MM.1S (cell line): Measurements from ENCODE around the gene GRIK4.

Experiments
- DNase-seq: peaks from one replicate; pipeline ENCODE4 v3.0.0-alpha.2; 2015
- H2AFZ ChIP-seq: fragments of 300-600 bp; sonication (generic); 2 replicates; pipeline ENCODE4 v1.6.0; 2016; ENCODE audit warnings: antibody characterized with exemption, low read length
- H3F3A ChIP-seq: fragments of 300-600 bp; sonication (generic); 2 replicates; pipeline ENCODE4 v1.6.1; 2016; ENCODE audit warnings: mild to moderate bottlenecking, antibody characterized with exemption, low read length, moderate library complexity, mixed read lengths; ENCODE audit not compliant: insufficient read depth
- H3K27ac ChIP-seq: fragments of 300-600 bp; sonication (generic); 2 replicates; pipeline ENCODE4 v1.5.1; 2016; ENCODE audit warnings: mild to moderate bottlenecking, low read length
- H3K27me3 ChIP-seq: fragments of 300-600 bp; sonication (generic); replicated peaks from 2 replicates; pipeline ENCODE4 v1.6.0; 2016; ENCODE audit warnings: low read length; ENCODE audit not compliant: insufficient read depth
- H3K36me3 ChIP-seq: fragments of 300-600 bp; sonication (generic); replicated peaks from 2 replicates; pipeline ENCODE4 v1.6.1; 2016; ENCODE audit warnings: mild to moderate bottlenecking, low read length, mixed read lengths; ENCODE audit not compliant: insufficient read depth
- H3K4me1 ChIP-seq: fragments of 300-600 bp; sonication (generic); 2 replicates; pipeline ENCODE4 v1.6.1; 2016; ENCODE audit warnings: low read length, mixed read lengths
- H3K4me2 ChIP-seq: fragments of 300-600 bp; sonication (generic); 2 replicates; pipeline ENCODE4 v1.6.0; 2016; ENCODE audit warnings: low read depth, low read length
- H3K4me3 ChIP-seq: fragments of 300-600 bp; sonication (generic); 2 replicates; pipeline ENCODE4 v1.5.1; 2016; ENCODE audit warnings: low read length, mixed read lengths
- H3K79me2 ChIP-seq: fragments of 300-600 bp; sonication (generic); 2 replicates; pipeline ENCODE4 v1.6.1; 2016; ENCODE audit warnings: mixed run types, low read length, mixed read lengths
- H3K9ac ChIP-seq: fragments of 300-600 bp; sonication (generic); 2 replicates; pipeline ENCODE4 v1.6.1; 2016; ENCODE audit warnings: low read length, mixed read lengths
- H3K9me2 ChIP-seq: fragments of 300-600 bp; sonication (generic); replicated peaks from 2 replicates; pipeline ENCODE4 v1.6.1; 2016; ENCODE audit warnings: mild to moderate bottlenecking, low read length, mixed read lengths; ENCODE audit not compliant: insufficient read depth
- H3K9me3 ChIP-seq: fragments of 300-600 bp; sonication (generic); replicated peaks from 2 replicates; pipeline ENCODE4 v1.6.1; 2016; ENCODE audit warnings: mild to moderate bottlenecking, low read length, mixed read lengths; ENCODE audit not compliant: insufficient read depth
- H4K20me1 ChIP-seq: fragments of 300-600 bp; sonication (generic); 2 replicates; pipeline ENCODE4 v1.6.1; 2016; ENCODE audit warnings: mild to moderate bottlenecking, low read length, moderate library complexity, mixed read lengths; ENCODE audit not compliant: insufficient read depth
- EZH2 ChIP-seq: fragments of 300-600 bp; sonication (generic); optimal IDR thresholded peaks from 2 replicates; pipeline ENCODE3; 2017; ENCODE audit warnings: low read depth, mild to moderate bottlenecking, antibody characterized with exemption, low read length, mixed read lengths
- EZH2phosphoT487 ChIP-seq: fragments of 300-600 bp; sonication (generic); IDR thresholded peaks from 2 replicates; pipeline ENCODE4 v1.6.1; 2018; ENCODE audit warnings: antibody characterized with exemption, low read length
- TF ChIP-seq, protein P1 (sequence below): fragments of 300-600 bp; sonication (generic); IDR thresholded peaks from 2 replicates; pipeline ENCODE4 v1.5.1; 2016; ENCODE audit warnings: antibody characterized with exemption, low read length, mixed read lengths

GRIK4 gene

DNA sequence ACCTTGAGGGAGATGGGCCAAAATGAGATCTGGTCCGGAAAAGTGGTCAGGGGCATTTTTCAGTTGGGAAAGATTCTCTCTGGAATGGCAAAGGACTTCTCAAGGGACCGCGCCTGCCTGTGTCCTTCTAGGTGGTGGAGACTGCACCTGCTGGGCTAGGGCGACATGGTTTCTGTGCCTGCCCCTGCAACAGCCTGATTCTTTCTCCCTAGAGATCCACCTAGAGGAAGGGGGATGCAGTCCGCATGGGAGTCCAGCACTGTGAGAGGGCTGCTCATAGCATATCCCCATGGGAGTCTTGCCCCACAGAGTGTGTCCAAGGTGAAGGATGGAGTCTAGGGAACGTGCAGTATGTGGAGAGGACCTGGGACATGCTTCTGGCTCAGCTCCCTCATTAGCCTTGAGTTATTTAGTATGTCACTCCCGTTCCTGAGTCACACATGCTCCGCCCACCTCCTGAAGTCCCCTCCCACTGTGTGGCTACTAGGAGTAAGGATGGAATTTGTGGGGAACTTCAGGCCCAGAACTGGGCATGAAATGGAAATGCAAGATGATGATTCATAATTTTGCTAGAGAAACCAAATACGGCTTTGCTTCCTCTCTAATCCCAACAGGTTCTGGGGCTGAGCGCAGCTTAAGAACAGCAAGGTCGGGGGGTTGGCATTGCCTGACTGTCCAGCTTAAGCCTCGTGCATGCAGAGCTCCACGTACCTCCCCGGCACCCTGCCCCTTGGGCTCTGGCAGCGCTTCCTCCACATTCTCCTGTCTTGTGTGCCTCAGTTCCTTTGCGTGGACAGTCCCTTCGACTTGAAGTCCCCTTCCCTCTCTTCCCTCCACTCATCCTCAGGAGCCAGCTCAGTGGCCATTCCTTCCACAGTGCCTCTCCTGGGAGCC lies 35.0 kb downstream of the GRIK4 start:
- no peaks in the 10 kb centered on the region for H3K27me3 ChIP-seq
- H3K4me3 ChIP-seq = no peak overlapping the region
- H3K79me2 ChIP-seq = no peaks in the 10 kb centered on the region
- no peaks in the 10 kb centered on the region for H4K20me1 ChIP-seq
- H3K27ac ChIP-seq = no peak overlapping the region
- no peaks in the 10 kb centered on the region for H3K4me1 ChIP-seq
- H3K9me2 ChIP-seq = no peaks in the 10 kb centered on the region
- no peaks in the 10 kb centered on the region for H3F3A ChIP-seq
- TF ChIP-seq, protein P1, sequence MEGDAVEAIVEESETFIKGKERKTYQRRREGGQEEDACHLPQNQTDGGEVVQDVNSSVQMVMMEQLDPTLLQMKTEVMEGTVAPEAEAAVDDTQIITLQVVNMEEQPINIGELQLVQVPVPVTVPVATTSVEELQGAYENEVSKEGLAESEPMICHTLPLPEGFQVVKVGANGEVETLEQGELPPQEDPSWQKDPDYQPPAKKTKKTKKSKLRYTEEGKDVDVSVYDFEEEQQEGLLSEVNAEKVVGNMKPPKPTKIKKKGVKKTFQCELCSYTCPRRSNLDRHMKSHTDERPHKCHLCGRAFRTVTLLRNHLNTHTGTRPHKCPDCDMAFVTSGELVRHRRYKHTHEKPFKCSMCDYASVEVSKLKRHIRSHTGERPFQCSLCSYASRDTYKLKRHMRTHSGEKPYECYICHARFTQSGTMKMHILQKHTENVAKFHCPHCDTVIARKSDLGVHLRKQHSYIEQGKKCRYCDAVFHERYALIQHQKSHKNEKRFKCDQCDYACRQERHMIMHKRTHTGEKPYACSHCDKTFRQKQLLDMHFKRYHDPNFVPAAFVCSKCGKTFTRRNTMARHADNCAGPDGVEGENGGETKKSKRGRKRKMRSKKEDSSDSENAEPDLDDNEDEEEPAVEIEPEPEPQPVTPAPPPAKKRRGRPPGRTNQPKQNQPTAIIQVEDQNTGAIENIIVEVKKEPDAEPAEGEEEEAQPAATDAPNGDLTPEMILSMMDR = no peak
- TF ChIP-seq EZH2 = no peak
- no peak for TF ChIP-seq EZH2phosphoT487
- H2AFZ ChIP-seq = no peak overlapping the region
- H3K9me3 ChIP-seq = no peaks in the 10 kb centered on the region
- H3K36me3 ChIP-seq = no peaks in the 10 kb centered on the region
- H3K9ac ChIP-seq = no peak overlapping the region
- DNase-seq = no peak
- no peak overlapping the region for H3K4me2 ChIP-seq

DNA sequence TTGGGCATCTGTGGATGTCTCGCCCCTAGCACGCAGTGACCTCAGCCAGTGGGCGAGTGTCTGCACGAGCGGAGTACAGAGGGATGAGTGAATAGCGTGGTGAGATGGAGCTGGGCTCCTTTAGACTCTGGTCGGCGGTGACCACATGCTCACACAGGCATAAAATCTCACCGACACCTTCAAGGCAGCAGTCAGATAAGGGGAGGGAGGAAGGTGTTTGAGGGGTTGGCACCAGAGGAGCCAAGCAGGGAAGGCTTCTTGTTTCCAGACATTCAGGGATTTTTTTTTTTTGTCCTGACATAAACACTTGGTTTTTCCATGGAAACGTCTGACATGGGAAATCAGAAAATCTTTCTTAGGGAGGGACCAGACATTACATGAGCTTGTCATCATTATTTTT lies 35.8 kb downstream of the GRIK4 start:
- DNase-seq = no peak
- H3K4me2 ChIP-seq = no peak overlapping the region
- no peak for TF ChIP-seq EZH2phosphoT487
- TF ChIP-seq EZH2 = no peak
- TF ChIP-seq, protein P1 = no peak

DNA sequence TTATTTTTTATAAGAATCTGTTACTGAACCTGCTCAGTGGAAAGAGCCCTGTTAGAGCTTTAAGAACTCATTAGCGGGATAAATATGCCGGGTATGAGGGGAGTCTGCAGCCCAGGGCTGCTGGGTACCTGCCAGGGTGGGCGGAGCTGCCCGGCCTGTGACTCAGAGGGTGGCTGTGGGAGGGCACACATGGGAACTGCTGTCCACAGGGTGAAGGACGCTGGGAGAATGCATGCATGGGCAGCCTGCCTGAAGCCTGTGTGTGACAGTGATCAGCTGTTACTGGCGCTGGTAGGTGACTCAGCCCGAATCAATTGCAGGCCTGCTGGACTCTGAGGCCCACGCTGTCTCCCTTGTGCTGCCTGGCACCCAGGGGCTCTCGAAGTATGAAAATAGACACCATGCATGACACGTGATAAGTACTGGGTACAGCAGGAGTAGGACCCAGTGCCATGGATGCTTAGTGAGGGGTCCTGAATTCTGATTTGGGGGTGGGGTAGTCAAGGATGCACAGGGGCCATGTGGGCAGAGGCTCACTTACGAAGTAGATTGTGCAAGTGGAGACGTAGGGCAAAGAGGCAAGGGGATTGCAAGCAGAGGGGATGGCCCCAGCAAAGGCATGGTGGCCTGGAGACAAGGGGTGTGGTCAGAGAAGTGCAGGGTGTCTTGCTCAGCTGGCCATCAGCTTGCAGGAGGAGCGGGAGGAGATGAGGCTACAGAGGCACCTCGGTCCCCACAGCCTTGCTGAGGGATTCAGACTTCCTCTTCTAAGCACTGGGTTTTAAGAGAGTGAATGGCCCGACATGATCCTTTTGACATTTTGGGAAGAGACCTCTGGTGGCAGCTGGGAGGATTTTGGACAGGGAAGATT lies 36.5 kb downstream of the GRIK4 start:
- Histone ChIP-seq H4K20me1 (no peaks in the 10 kb centered on the region), H3K4me2 (no peak overlapping the region), H3K79me2 (no peaks in the 10 kb centered on the region), H3K9ac (no peak overlapping the region), H3K36me3 (no peaks in the 10 kb centered on the region), H2AFZ (no peak overlapping the region), H3K9me2 (no peaks in the 10 kb centered on the region), H3K27ac (no peak overlapping the region), H3K9me3 (no peaks in the 10 kb centered on the region), H3F3A (no peaks in the 10 kb centered on the region), H3K4me1 (0 out of 2 replicates have a peak, but pooled peaks cover under 1% of the 10 kb centered on the region), H3K4me3 (no peak overlapping the region), H3K27me3 (no peaks in the 10 kb centered on the region)
- no peak for TF ChIP-seq EZH2
- TF ChIP-seq EZH2phosphoT487 = no peak
- TF ChIP-seq, protein P1 = no peak
- no peak for DNase-seq

More for the DNA sequence above, 35.8 kb downstream of the GRIK4 start:
- Histone ChIP-seq H3K9me2 (no peaks in the 10 kb centered on the region), H3K9ac (no peak overlapping the region), H2AFZ (no peak overlapping the region), H3K36me3 (no peaks in the 10 kb centered on the region), H3K79me2 (no peaks in the 10 kb centered on the region), H3K4me1 (no peaks in the 10 kb centered on the region), H3F3A (no peaks in the 10 kb centered on the region), H3K27me3 (no peaks in the 10 kb centered on the region), H3K9me3 (no peaks in the 10 kb centered on the region), H3K4me3 (no peak overlapping the region), H4K20me1 (no peaks in the 10 kb centered on the region), H3K27ac (no peak overlapping the region)
